DOHH2 (cell line): ENCODE results near the gene CD14.
"Not testable (repeated sequence)": the region's sequence is repeated elsewhere in the genome, so short reads cannot be mapped to it uniquely, and the experiment has no call there.

Source experiments
- H3F3A ChIP-seq: fragments of 200-600 bp; sonication (generic), shearing (Covaris generic); 2 replicates; pipeline ENCODE4 v1.6.0; 2016; ENCODE audit warnings: antibody characterized with exemption, mild to moderate bottlenecking; ENCODE audit not compliant: control insufficient read depth, insufficient read depth
- H3K27ac ChIP-seq: fragments of 200-600 bp; sonication (generic); 2 replicates; pipeline ENCODE4 v1.5.1; 2014; ENCODE audit warnings: low read depth, mild to moderate bottlenecking, low read length, moderate library complexity
- H3K27me3 ChIP-seq: fragments of 200-600 bp; sonication (generic); 2 replicates; pipeline ENCODE4 v1.6.1; 2014; ENCODE audit warnings: mild to moderate bottlenecking, low read length, mixed read lengths; ENCODE audit not compliant: control insufficient read depth
- H3K36me3 ChIP-seq: fragments of 200-600 bp; sonication (generic); 2 replicates; pipeline ENCODE4 v1.6.1; 2014; ENCODE audit warnings: mild to moderate bottlenecking, low read length, moderate library complexity, mixed read lengths; ENCODE audit not compliant: control insufficient read depth
- H3K4me1 ChIP-seq: fragments of 200-600 bp; sonication (generic); 2 replicates; pipeline ENCODE4 v1.6.1; 2014; ENCODE audit warnings: mild to moderate bottlenecking, low read length, mixed read lengths; ENCODE audit not compliant: control insufficient read depth
- H3K4me2 ChIP-seq: fragments of 200-600 bp; sonication (generic); 2 replicates; pipeline ENCODE4 v1.6.0; 2014; ENCODE audit warnings: mild to moderate bottlenecking, low read length, moderate library complexity
- H3K4me3 ChIP-seq: fragments of 200-600 bp; sonication (generic); 2 replicates; pipeline ENCODE4 v1.5.1; 2014; ENCODE audit warnings: mild to moderate bottlenecking, low read length, mixed read lengths
- H3K79me2 ChIP-seq: fragments of 200-600 bp; sonication (generic); 2 replicates; pipeline ENCODE4 v1.6.1; 2014; ENCODE audit warnings: mild to moderate bottlenecking, low read length, mixed read lengths; ENCODE audit not compliant: control insufficient read depth
- H3K9me2 ChIP-seq: fragments of 200-600 bp; sonication (generic); replicated peaks from 2 replicates; pipeline ENCODE4 v1.6.1; 2014; ENCODE audit warnings: mild to moderate bottlenecking, low read length, mixed read lengths; ENCODE audit not compliant: control insufficient read depth
- H3K9me3 ChIP-seq: fragments of 200-600 bp; sonication (generic); 2 replicates; pipeline ENCODE4 v1.6.1; 2014; ENCODE audit warnings: antibody characterized with exemption, low read length, mixed read lengths; ENCODE audit not compliant: control insufficient read depth, insufficient read depth
- H4K20me1 ChIP-seq: fragments of 200-600 bp; sonication (generic); 2 replicates; pipeline ENCODE4 v1.6.0; 2014; ENCODE audit warnings: low read depth, mild to moderate bottlenecking, antibody characterized with exemption, low read length, moderate library complexity; ENCODE audit not compliant: control insufficient read depth, insufficient read depth
- CTCF ChIP-seq: fragments of 200-600 bp; sonication (generic); IDR thresholded peaks from one replicate; pipeline ENCODE4 v1.5.1; 2014; ENCODE audit warnings: antibody characterized with exemption, mild to moderate bottlenecking, low read depth, low read length; ENCODE audit not compliant: poor library complexity, severe bottlenecking
- EZH2phosphoT487 ChIP-seq: fragments of 200-600 bp; sonication (generic); IDR thresholded peaks from 2 replicates; pipeline ENCODE4 v1.6.1; 2017; ENCODE audit warnings: borderline replicate concordance, mild to moderate bottlenecking, antibody characterized with exemption, low read length, moderate library complexity, mixed read lengths

The CD14 gene

GRCh38 chr5:140672455-140673186 is 39.6 kb upstream of the CD14 start:
- no peaks in the 10 kb centered on the region for H3K9me3 ChIP-seq
- H3F3A ChIP-seq: peaks cover 10% of the 10 kb centered on the region
- H3K4me3 ChIP-seq: no peak overlapping the region
- TF ChIP-seq EZH2phosphoT487 (no peak), CTCF (no peak)
- no peak overlapping the region for H3K4me2 ChIP-seq
- H3K79me2 ChIP-seq: peaks cover 19% of the 10 kb centered on the region
- H3K4me1 ChIP-seq: no peaks in the 10 kb centered on the region
- no peak overlapping the region for H3K27ac ChIP-seq
- no peaks in the 10 kb centered on the region for H3K9me2 ChIP-seq
- H4K20me1 ChIP-seq: no peaks in the 10 kb centered on the region
- no peaks in the 10 kb centered on the region for H3K27me3 ChIP-seq
- H3K36me3 ChIP-seq: peaks cover 94% of the 10 kb centered on the region

GRCh38 chr5:140671472-140672125 is 38.6 kb upstream of the CD14 start:
- H3K9me3 ChIP-seq: no peaks in the 10 kb centered on the region
- H3K27me3 ChIP-seq: no peaks in the 10 kb centered on the region
- H3K4me2 ChIP-seq: no peak overlapping the region
- H3F3A ChIP-seq: peaks cover 10% of the 10 kb centered on the region
- no peaks in the 10 kb centered on the region for H3K9me2 ChIP-seq
- TF ChIP-seq EZH2phosphoT487 (no peak), CTCF (no peak)
- H3K4me1 ChIP-seq: 0 out of 2 replicates have a peak, but pooled peaks cover 1% of the 10 kb centered on the region
- H3K27ac ChIP-seq: no peak overlapping the region
- no peaks in the 10 kb centered on the region for H4K20me1 ChIP-seq
- peaks cover 29% of the 10 kb centered on the region for H3K79me2 ChIP-seq
- peaks cover 94% of the 10 kb centered on the region for H3K36me3 ChIP-seq
- H3K4me3 ChIP-seq: no peak overlapping the region

- not testable (repeated sequence) for H3K4me1 ChIP-seq, H4K20me1 ChIP-seq, H3K27me3 ChIP-seq, H3K27ac ChIP-seq, H3K4me3 ChIP-seq, H3K9me3 ChIP-seq, H3K4me2 ChIP-seq, H3K9me2 ChIP-seq
- Histone ChIP-seq H3F3A (peaks cover 10% of the 10 kb centered on the region), H3K36me3 (peaks cover 91% of the 10 kb centered on the region), H3K79me2 (peaks cover 34% of the 10 kb centered on the region)
These were observed 38.1 kb upstream of the CD14 start for GRCh38 chr5:140671035-140671434.
